ENCODE measurements around the gene INSC.

DNA sequence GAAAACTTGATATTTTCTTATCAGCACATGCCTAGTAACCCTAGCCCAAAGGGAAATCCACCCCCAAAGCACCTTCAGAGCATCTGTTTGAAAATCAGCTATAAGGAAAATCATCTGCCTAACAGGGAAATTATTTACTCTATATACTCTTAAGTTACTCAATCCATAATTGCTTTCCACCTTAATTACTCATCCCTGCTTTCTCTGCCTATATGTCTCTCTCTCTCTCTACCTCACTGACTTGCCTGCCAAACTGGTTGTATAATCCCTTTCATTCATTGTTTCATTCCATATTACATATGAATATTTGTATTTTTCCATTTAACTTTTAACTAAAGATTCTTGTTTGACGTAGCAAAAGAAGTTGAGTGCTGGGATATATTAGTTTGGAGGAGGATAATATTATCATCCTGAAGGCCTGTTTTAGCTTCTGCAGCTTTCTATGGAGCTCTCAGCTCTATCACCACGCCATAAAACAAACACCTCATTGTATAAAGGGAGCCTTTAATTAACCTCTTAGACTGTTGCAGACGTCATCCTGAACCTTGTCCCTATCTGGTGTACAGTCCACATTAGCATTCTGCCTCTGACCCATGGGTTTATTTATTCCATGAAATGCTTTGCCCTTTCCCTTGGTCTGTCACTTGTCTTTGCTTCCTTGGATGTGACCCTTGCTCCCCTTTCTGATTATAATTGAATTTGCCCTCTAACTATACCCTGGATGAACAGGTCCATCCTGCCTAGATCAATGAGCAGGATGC is 98.9 kb downstream of the INSC start:
- TF ChIP-seq EZH2phosphoT487 (IDR thresholded peaks at IDR 0.05; ENCODE audit: insufficient read depth, low read depth) (no peak), EZH2 (IDR thresholded peaks at IDR 0.05; ENCODE audit: insufficient read depth, poor library complexity, severe bottlenecking) (no peak)

All from GM23248 (cell line).